Measurements from ENCODE around the gene SASH1.

GRCh38 chr6:148304976-148305375 lies 37.7 kb upstream of the SASH1 start:
- no peak for TF ChIP-seq GABPA (tag; conservative IDR thresholded peaks at IDR 0.05; ENCODE audit: low read depth)
- TF ChIP-seq CREB1 (IDR thresholded peaks at IDR 0.05), result no peak
- TF ChIP-seq CREB1 (CRISPR knock-in tag; IDR thresholded peaks at IDR 0.05), result no peak
- TF ChIP-seq, protein P1, sequence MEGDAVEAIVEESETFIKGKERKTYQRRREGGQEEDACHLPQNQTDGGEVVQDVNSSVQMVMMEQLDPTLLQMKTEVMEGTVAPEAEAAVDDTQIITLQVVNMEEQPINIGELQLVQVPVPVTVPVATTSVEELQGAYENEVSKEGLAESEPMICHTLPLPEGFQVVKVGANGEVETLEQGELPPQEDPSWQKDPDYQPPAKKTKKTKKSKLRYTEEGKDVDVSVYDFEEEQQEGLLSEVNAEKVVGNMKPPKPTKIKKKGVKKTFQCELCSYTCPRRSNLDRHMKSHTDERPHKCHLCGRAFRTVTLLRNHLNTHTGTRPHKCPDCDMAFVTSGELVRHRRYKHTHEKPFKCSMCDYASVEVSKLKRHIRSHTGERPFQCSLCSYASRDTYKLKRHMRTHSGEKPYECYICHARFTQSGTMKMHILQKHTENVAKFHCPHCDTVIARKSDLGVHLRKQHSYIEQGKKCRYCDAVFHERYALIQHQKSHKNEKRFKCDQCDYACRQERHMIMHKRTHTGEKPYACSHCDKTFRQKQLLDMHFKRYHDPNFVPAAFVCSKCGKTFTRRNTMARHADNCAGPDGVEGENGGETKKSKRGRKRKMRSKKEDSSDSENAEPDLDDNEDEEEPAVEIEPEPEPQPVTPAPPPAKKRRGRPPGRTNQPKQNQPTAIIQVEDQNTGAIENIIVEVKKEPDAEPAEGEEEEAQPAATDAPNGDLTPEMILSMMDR (IDR thresholded peaks at IDR 0.05 in 2 of 3, conservative IDR thresholded peaks at IDR 0.05 in 1 of 3; ENCODE audit: insufficient read depth in 2 of 3, low read depth in 1 of 3, low read length in 3 of 3), result no peak
- TF ChIP-seq, protein P2, sequence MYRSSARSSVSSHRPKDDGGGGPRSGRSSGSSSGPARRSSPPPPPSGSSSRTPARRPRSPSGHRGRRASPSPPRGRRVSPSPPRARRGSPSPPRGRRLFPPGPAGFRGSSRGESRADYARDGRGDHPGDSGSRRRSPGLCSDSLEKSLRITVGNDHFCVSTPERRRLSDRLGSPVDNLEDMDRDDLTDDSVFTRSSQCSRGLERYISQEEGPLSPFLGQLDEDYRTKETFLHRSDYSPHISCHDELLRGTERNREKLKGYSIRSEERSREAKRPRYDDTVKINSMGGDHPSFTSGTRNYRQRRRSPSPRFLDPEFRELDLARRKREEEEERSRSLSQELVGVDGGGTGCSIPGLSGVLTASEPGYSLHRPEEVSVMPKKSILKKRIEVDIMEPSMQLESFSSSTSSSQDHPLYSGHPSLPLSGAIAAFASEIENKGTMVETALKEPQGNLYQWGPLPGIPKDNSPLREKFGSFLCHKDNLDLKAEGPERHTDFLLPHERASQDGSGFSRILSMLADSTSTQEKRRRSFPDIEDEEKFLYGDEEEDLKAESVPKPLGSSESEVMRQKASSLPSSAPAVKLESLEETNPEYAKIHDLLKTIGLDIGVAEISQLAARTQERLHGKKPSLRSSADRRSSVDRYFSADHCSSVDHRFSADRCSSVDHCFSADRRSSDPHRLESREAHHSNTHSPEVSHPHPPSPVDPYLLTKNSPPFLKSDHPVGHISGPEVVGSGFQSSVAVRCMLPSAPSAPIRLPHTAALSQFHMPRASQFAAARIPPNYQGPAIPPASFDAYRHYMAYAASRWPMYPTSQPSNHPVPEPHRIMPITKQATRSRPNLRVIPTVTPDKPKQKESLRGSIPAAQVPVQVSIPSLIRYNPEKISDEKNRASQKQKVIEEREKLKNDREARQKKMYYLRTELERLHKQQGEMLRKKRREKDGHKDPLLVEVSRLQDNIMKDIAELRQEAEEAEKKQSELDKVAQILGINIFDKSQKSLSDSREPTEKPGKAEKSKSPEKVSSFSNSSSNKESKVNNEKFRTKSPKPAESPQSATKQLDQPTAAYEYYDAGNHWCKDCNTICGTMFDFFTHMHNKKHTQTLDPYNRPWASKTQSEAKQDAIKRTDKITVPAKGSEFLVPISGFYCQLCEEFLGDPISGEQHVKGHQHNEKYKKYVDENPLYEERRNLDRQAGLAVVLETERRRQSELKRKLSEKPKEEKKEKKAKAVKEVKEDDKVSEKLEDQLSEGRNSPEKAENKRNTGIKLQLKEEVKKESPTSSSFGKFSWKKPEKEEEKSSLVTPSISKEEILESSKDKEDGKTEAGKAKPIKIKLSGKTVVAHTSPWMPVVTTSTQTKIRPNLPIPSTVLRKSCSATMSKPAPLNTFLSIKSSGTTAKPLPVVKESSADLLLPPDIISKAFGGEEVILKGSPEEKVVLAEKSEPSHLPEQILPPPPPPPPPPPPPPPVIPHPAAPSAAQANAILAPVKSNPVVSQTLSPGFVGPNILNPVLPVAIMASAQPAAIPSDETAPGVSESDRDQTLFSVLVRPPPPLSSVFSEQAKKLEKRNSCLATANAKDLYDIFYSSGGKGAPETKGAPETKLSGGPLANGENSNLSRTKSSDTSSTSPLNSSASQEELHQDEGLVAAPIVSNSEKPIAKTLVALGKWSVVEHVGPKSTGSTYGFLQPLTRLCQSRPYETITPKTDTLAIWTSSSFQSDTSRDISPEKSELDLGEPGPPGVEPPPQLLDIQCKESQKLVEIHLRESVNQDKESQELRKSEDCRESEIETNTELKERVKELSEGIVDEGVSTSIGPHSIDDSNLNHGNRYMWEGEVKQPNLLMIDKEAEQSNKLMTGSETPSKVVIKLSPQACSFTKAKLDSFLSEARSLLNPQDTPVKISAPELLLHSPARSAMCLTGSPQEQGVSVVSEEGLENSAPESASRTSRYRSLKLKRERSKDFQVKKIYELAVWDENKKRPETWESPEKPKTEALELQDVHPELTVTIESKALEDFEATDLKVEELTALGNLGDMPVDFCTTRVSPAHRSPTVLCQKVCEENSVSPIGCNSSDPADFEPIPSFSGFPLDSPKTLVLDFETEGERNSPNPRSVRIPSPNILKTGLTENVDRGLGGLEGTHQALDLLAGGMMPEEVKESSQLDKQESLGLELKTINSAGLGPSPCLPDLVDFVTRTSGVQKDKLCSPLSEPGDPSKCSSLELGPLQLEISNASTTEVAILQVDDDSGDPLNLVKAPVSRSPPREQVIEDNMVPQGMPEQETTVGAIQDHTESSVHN (IDR thresholded peaks at IDR 0.05; ENCODE audit: borderline replicate concordance in 1 of 2, low read depth in 1 of 2), result no peak
- TF ChIP-seq ZNF592 (IDR thresholded peaks at IDR 0.05), result no peak
- TF ChIP-seq, protein P3, sequence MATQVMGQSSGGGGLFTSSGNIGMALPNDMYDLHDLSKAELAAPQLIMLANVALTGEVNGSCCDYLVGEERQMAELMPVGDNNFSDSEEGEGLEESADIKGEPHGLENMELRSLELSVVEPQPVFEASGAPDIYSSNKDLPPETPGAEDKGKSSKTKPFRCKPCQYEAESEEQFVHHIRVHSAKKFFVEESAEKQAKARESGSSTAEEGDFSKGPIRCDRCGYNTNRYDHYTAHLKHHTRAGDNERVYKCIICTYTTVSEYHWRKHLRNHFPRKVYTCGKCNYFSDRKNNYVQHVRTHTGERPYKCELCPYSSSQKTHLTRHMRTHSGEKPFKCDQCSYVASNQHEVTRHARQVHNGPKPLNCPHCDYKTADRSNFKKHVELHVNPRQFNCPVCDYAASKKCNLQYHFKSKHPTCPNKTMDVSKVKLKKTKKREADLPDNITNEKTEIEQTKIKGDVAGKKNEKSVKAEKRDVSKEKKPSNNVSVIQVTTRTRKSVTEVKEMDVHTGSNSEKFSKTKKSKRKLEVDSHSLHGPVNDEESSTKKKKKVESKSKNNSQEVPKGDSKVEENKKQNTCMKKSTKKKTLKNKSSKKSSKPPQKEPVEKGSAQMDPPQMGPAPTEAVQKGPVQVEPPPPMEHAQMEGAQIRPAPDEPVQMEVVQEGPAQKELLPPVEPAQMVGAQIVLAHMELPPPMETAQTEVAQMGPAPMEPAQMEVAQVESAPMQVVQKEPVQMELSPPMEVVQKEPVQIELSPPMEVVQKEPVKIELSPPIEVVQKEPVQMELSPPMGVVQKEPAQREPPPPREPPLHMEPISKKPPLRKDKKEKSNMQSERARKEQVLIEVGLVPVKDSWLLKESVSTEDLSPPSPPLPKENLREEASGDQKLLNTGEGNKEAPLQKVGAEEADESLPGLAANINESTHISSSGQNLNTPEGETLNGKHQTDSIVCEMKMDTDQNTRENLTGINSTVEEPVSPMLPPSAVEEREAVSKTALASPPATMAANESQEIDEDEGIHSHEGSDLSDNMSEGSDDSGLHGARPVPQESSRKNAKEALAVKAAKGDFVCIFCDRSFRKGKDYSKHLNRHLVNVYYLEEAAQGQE (IDR thresholded peaks at IDR 0.05; ENCODE audit: borderline replicate concordance), result no peak
- TF ChIP-seq, protein P3 (CRISPR knock-in tag; IDR thresholded peaks at IDR 0.05; ENCODE audit: low read depth), result no peak
